Measurements from ENCODE around the gene TJP3.

The TJP3 gene

GRCh38 chr19:3719868-3720267 lies 11.7 kb downstream of the TJP3 start:
- DNase-seq = no peak

- DNase-seq = no peak
These were observed 12.2 kb downstream of the TJP3 start for GRCh38 chr19:3720349-3720917.

- DNase-seq = peak; percentile 86
These were observed 13.1 kb downstream of the TJP3 start for GRCh38 chr19:3721131-3721886.

- DNase-seq = no peak
These were observed 13.8 kb downstream of the TJP3 start for GRCh38 chr19:3721887-3722442.

GRCh38 chr19:3722443-3723109 lies 14.4 kb downstream of the TJP3 start:
- DNase-seq = no peak

- no peak for DNase-seq
These were observed 14.9 kb downstream of the TJP3 start for GRCh38 chr19:3723110-3723488.

GRCh38 chr19:3723883-3724282 lies 15.7 kb downstream of the TJP3 start:
- DNase-seq = peak; percentile 69

- no peak for DNase-seq
These were observed 16.9 kb downstream of the TJP3 start for GRCh38 chr19:3725121-3725520.

GRCh38 chr19:3725640-3726310 lies 17.6 kb downstream of the TJP3 start:
- DNase-seq = no peak

- DNase-seq = no peak
These were observed 22.3 kb downstream of the TJP3 start for GRCh38 chr19:3730457-3730958.

GRCh38 chr19:3732108-3732507 lies 23.9 kb downstream of the TJP3 start:
- DNase-seq = no peak

- no peak for DNase-seq
These were observed 25.5 kb downstream of the TJP3 start for GRCh38 chr19:3733549-3734309.

GRCh38 chr19:3734310-3734600 lies 26.1 kb downstream of the TJP3 start:
- DNase-seq = no peak

GRCh38 chr19:3736106-3736724 lies 28.0 kb downstream of the TJP3 start:
- DNase-seq = no peak

- no peak for DNase-seq
These were observed 29.5 kb downstream of the TJP3 start for GRCh38 chr19:3737487-3738205.

GRCh38 chr19:3738477-3739220 lies 30.5 kb downstream of the TJP3 start:
- DNase-seq = no peak

GRCh38 chr19:3740431-3740830 lies 32.2 kb downstream of the TJP3 start:
- no peak for DNase-seq

GRCh38 chr19:3743486-3743885 lies 35.3 kb downstream of the TJP3 start:
- no peak for DNase-seq

GRCh38 chr19:3745363-3746045 lies 37.3 kb downstream of the TJP3 start:
- DNase-seq = no peak
